IMR-90 (cell line): ENCODE data around the gene DACT2. TPM values are rescaled to one million over a fixed set of nuclear protein-coding genes. Genes with fewer than 3 reads are reported as not detected.

Source experiments
- ATAC-seq: fragments of 200-7000 bp; cut with Tn5 transposase; 2 replicates; pipeline ENCODE4 v1.9.1; 2020; ENCODE audit warnings: low read depth, mild to moderate bottlenecking, moderate library complexity
- Bru-seq: library from RNA; stranded (reverse); fragments of 400-500 nt; gene quantifications from one replicate; lab custom pipeline; 2021; lab: Mats Ljungman, UMichigan
- BruChase-seq, 2 experiments: library from RNA; stranded (reverse); fragments of 400-500 nt; gene quantifications; one replicate each; lab custom pipeline; 2021; lab: Mats Ljungman, UMichigan
- BruUV-seq: library from RNA; stranded (reverse); fragments of 400-500 nt; replicated peaks from 2 replicates; lab custom pipeline; 2021; lab: Mats Ljungman, UMichigan
- CTCF ChIA-PET: fragments of 300-600 bp; formaldehyde crosslinking; extraction: SDS; loops from one replicate; lab custom pipeline; 2021; ENCODE audit warnings: antibody characterized with exemption; lab: Yijun Ruan, JAX
- POLR2A ChIA-PET: fragments of 300-600 bp; sonication (Branson Sonifier 250); formaldehyde crosslinking; loops from one replicate; lab custom pipeline; 2022; ENCODE audit warnings: antibody characterized with exemption; ENCODE audit not compliant: unreplicated experiment; lab: Charles Lee
- DNase-seq: peaks from one replicate; pipeline ENCODE4 v3.0.0; 2013
- H2AFZ ChIP-seq: replicated peaks from 2 replicates; pipeline ENCODE3; 2013; ENCODE audit warnings: low read length, mild to moderate bottlenecking; ENCODE audit not compliant: poor library complexity
- H2AK5ac ChIP-seq: 2 replicates; pipeline ENCODE4 v1.6.1; 2013; ENCODE audit warnings: low read depth, low read length, inconsistent platforms
- H2AK9ac ChIP-seq: replicated peaks from 2 replicates; pipeline ENCODE3; 2013; ENCODE audit warnings: mild to moderate bottlenecking, low read depth, low read length, moderate library complexity; ENCODE audit not compliant: poor library complexity
- H2BK120ac ChIP-seq: 2 replicates; pipeline ENCODE4 v1.6.1; 2013; ENCODE audit warnings: low read depth, low read length, inconsistent platforms
- H2BK15ac ChIP-seq: 3 replicates; pipeline ENCODE4 v1.6.1; 2013; ENCODE audit warnings: low read depth, low read length, inconsistent platforms
- H2BK20ac ChIP-seq: 2 replicates; pipeline ENCODE4 v1.6.1; 2013; ENCODE audit warnings: low read depth, mild to moderate bottlenecking, inconsistent platforms, low read length, moderate library complexity
- H2BK5ac ChIP-seq: 2 replicates; pipeline ENCODE4 v1.6.1; 2013; ENCODE audit warnings: mild to moderate bottlenecking, low read depth, low read length, inconsistent platforms; ENCODE audit not compliant: poor library complexity, severe bottlenecking
- H3K14ac ChIP-seq: replicated peaks from 2 replicates; pipeline ENCODE4 v1.6.1; 2013; ENCODE audit warnings: low read depth, low read length, inconsistent platforms
- H3K18ac ChIP-seq: 2 replicates; pipeline ENCODE4 v1.6.1; 2013; ENCODE audit warnings: low read depth, low read length, control low read depth
- H3K23ac ChIP-seq: 2 replicates; pipeline ENCODE4 v1.6.1; 2013; ENCODE audit warnings: low read depth, low read length, inconsistent platforms
- H3K27ac ChIP-seq: 2 replicates; pipeline ENCODE4 v1.5.1; 2013; ENCODE audit warnings: mild to moderate bottlenecking, control low read depth, low read length; ENCODE audit not compliant: insufficient read depth
- H3K27me3 ChIP-seq: 2 replicates; pipeline ENCODE4 v1.6.1; 2013; ENCODE audit warnings: low read length; ENCODE audit not compliant: control insufficient read depth, insufficient read depth
- H3K36me3 ChIP-seq: 2 replicates; pipeline ENCODE4 v1.6.1; 2013; ENCODE audit warnings: low read length, mixed read lengths; ENCODE audit not compliant: control insufficient read depth, insufficient read depth
- H3K4ac ChIP-seq: 2 replicates; pipeline ENCODE4 v1.6.1; 2013; ENCODE audit warnings: low read depth, low read length, inconsistent platforms
- H3K4me1 ChIP-seq: 2 replicates; pipeline ENCODE4 v1.6.1; 2013; ENCODE audit warnings: low read length, mixed read lengths; ENCODE audit not compliant: control insufficient read depth, insufficient read depth
- H3K4me2 ChIP-seq: 2 replicates; pipeline ENCODE4 v1.6.1; 2013; ENCODE audit warnings: low read depth, mild to moderate bottlenecking, control low read depth, low read length, moderate library complexity
- H3K4me3 ChIP-seq: 2 replicates; pipeline ENCODE4 v1.5.1; 2013; ENCODE audit warnings: low read depth, mild to moderate bottlenecking, control low read depth, low read length, moderate library complexity; ENCODE audit not compliant: insufficient read depth
- H3K56ac ChIP-seq: 2 replicates; pipeline ENCODE4 v1.6.1; 2013; ENCODE audit warnings: low read length, inconsistent platforms; ENCODE audit not compliant: insufficient read depth; ENCODE audit errors: extremely low read depth
- H3K79me1 ChIP-seq, 2 experiments: 2 replicates each; pipeline ENCODE4 v1.6.1; 2013; ENCODE audit warnings: low read length in 2 of 2, inconsistent platforms in 1 of 2, low read depth in 1 of 2
- H3K9ac ChIP-seq: 2 replicates; pipeline ENCODE4 v1.6.1; 2013; ENCODE audit warnings: low read depth, low read length, control low read depth
- H3K9me1 ChIP-seq: 2 replicates; pipeline ENCODE4 v1.6.1; 2013; ENCODE audit warnings: low read length, inconsistent platforms; ENCODE audit not compliant: insufficient read depth
- H3K9me3 ChIP-seq: 2 replicates; pipeline ENCODE4 v1.6.1; 2013; ENCODE audit warnings: low read length; ENCODE audit not compliant: control insufficient read depth, insufficient read depth
- H4K20me1 ChIP-seq: 2 replicates; pipeline ENCODE4 v1.6.1; 2013; ENCODE audit warnings: low read length, inconsistent platforms; ENCODE audit not compliant: insufficient read depth
- H4K5ac ChIP-seq: 2 replicates; pipeline ENCODE4 v1.6.1; 2013; ENCODE audit warnings: mild to moderate bottlenecking, low read depth, low read length, control low read depth
- H4K8ac ChIP-seq, 2 experiments: 2 replicates each; pipeline ENCODE4 v1.6.1; 2013; ENCODE audit warnings: low read depth in 2 of 2, low read length in 2 of 2, control low read depth in 1 of 2, inconsistent platforms in 1 of 2
- H4K91ac ChIP-seq: 2 replicates; pipeline ENCODE4 v1.6.1; 2013; ENCODE audit warnings: low read depth, low read length, inconsistent platforms; ENCODE audit not compliant: insufficient read depth
- BHLHE40 ChIP-seq: fragments of 150-350 bp; IDR thresholded peaks from 2 replicates; pipeline ENCODE4 v1.6.1; 2016; ENCODE audit warnings: mild to moderate bottlenecking, low read depth, low read length
- CEBPB ChIP-seq: IDR thresholded peaks from 2 replicates; pipeline ENCODE4 v1.6.1; 2012; ENCODE audit warnings: low read depth, low read length, improper control_type of control experiment
- CHD1 ChIP-seq: IDR thresholded peaks from 2 replicates; pipeline ENCODE4 v1.6.1; 2012; ENCODE audit warnings: low read depth, low read length, improper control_type of control experiment
- CTCF ChIP-seq: conservative IDR thresholded peaks from 2 replicates; pipeline ENCODE4 v1.5.1; 2012; ENCODE audit warnings: mild to moderate bottlenecking, low read depth, low read length, improper control_type of control experiment
- MAZ ChIP-seq: IDR thresholded peaks from 2 replicates; pipeline ENCODE4 v1.6.1; 2012; ENCODE audit warnings: low read depth, mild to moderate bottlenecking, low read length, improper control_type of control experiment, moderate library complexity, borderline replicate concordance
- NFE2L2 ChIP-seq: fragments of 150-350 bp; IDR thresholded peaks from 2 replicates; pipeline ENCODE4 v1.6.1; 2016; ENCODE audit warnings: low read depth, mild to moderate bottlenecking, low read length
- POLR2A ChIP-seq: IDR thresholded peaks from 2 replicates; pipeline ENCODE4 v1.6.1; 2012; ENCODE audit warnings: mild to moderate bottlenecking, low read depth, low read length
- RAD21 ChIP-seq: IDR thresholded peaks from 2 replicates; pipeline ENCODE4 v1.6.1; 2012; ENCODE audit warnings: low read length, improper control_type of control experiment
- RFX5 ChIP-seq: IDR thresholded peaks from 2 replicates; pipeline ENCODE4 v1.8.0; 2012; ENCODE audit warnings: low read depth, mild to moderate bottlenecking, low read length, moderate library complexity
- SMC3 ChIP-seq: fragments of 150-350 bp; IDR thresholded peaks from 2 replicates; pipeline ENCODE4 v1.6.1; 2016; ENCODE audit warnings: low read depth, mild to moderate bottlenecking, antibody characterized with exemption, low read length, moderate library complexity
- WGBS, 2 experiments: methylation state at CpG; one replicate each; pipeline versions ENCODE4 v1.1.5 to v1.1.7; 2013; ENCODE audit warnings: missing lambda C conversion rate in 2 of 2; ENCODE audit not compliant: insufficient read length in 1 of 2; ENCODE audit errors: extremely low coverage in 2 of 2; 5-methylcytosine and 5-hydroxymethylcytosine counted together
- dilution Hi-C: fragments of 300-500 bp; cut with HindIII; formaldehyde crosslinking; loops from one replicate; pipeline ENCODE4 v1.14.3; 2018; ENCODE audit warnings: low sequenced_read_pairs; ENCODE audit not compliant: unreplicated experiment
- in situ Hi-C: fragments of 300-500 bp; cut with MboI; formaldehyde crosslinking; loops from 3 replicates; pipeline ENCODE4 v1.14.3; 2019; ENCODE audit warnings: low sequenced_read_pairs, inconsistent platforms, mixed read lengths
- intact Hi-C: fragments of 100-400 bp; cut with micrococcal nuclease; formaldehyde crosslinking; loops from 2 replicates; pipeline ENCODE4 v1.10.0; 2022
- long read RNA-seq: library from polyadenylated mRNA; unstranded; transcript quantifications from one replicate; pipeline ENCODE4 v2.0.0, GENCODE V29; 2021; ENCODE audit not compliant: unreplicated experiment
- polyA plus RNA-seq, 3 experiments: library from polyadenylated mRNA; depleted of rRNA; stranded (reverse); fragments of >200 nt; gene quantifications; 2 replicates each; pipeline ENCODE4 v1.2.3, GENCODE V29; 2012; ENCODE audit warnings: low replicate concordance in 1 of 3
- total RNA-seq: library from RNA; depleted of rRNA; stranded (reverse); fragments of >200 nt; gene quantifications from 2 replicates; pipeline ENCODE4 v1.2.3, GENCODE V29; 2012; rRNA removed
- TF ChIP-seq, protein P1 (sequence below): fragments of 150-350 bp; IDR thresholded peaks from 2 replicates; pipeline ENCODE4 v1.6.1; 2017; ENCODE audit warnings: mild to moderate bottlenecking, antibody characterized with exemption, low read length, low read depth

Gene DACT2
- total RNA-seq (not detected in 2 replicates), polyA plus RNA-seq (2012; rRNA removed) (not detected in 2 replicates), Bru-seq, nascent RNA (not detected), BruChase-seq, experiment 1, labeled RNA remaining after a 6-hour chase (not detected), BruChase-seq, experiment 2, labeled RNA remaining after a 2-hour chase (not detected)
- polyA plus RNA-seq (2012; cell fraction: cytosol; rRNA removed): not detected in 2 replicates
- not detected in 2 replicates for polyA plus RNA-seq (2012; cell fraction: nucleus; rRNA removed; ENCODE audit: low replicate concordance)
- long read RNA-seq: 0 reads

DNA sequence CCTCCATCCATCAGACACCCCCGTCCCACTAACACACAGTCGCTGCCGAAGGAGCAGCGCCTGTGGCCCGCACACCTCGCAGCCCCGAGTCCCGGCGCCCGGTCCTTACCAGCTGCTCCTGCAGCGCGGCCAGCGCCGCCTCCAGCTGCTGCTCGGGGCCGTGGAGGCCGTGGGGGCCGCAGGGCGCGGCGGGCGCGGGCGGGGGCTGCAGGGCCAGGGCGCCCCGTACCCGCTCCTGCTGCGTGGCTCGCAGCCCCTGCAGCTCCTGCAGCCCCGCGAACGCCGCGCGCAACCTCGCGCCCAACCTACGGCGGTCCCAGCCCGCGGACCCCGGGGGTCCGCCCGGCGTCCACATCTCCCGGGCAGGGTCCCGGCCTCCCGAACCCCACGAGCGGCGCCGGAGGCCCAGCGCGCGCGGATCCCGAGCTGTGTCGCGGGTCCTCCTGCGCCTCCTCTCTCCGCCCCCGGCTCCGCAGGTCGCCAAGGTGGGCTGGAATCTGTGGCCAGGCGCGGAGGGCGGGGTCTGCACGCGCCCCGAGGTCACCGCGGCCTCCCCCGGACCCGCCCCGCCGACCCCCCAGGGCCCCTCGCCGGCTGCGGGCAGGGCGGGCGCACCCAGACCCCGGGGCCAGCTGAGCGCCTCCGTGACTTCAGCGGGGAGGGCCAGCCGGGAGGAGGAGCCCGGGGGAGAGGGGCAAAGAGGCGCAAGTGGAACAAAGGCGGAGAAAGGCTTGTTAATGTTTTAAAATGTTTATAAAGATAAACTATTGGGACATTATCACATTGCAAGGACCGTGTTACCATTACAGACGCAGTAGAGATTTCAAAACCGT lies at the start of gene DACT2:
DACT2 (minus strand) TSS at position 499 of the 833 bp plus-strand sequence; CDS start at position 355, 144 bp downstream.
- H3K9ac ChIP-seq: no peak within 1 kb of the TSS
- H3K9me3 ChIP-seq: peaks cover 20% of the 10 kb centered on the region
- H3K4me1 ChIP-seq: no peaks in the 10 kb centered on the region
- no peak within 1 kb of the TSS for H2AK5ac ChIP-seq
- intact Hi-C loops: no loop called here
- POLR2A ChIA-PET: no interaction called here
- H3K4me3 ChIP-seq: no peak within 1 kb of the TSS
- no peaks in the 10 kb centered on the region for H3K9me1 ChIP-seq
- TF ChIP-seq CTCF (no peak), SMC3 (no peak), RAD21 (no peak), RFX5 (no peak), MAZ (no peak), CEBPB (no peak), BHLHE40 (no peak), POLR2A (no peak), CHD1 (no peak), NFE2L2 (no peak)
- TF ChIP-seq, protein P1, sequence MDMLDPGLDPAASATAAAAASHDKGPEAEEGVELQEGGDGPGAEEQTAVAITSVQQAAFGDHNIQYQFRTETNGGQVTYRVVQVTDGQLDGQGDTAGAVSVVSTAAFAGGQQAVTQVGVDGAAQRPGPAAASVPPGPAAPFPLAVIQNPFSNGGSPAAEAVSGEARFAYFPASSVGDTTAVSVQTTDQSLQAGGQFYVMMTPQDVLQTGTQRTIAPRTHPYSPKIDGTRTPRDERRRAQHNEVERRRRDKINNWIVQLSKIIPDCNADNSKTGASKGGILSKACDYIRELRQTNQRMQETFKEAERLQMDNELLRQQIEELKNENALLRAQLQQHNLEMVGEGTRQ: no peak
- no peaks in the 10 kb centered on the region for H4K20me1 ChIP-seq
- H3K27me3 ChIP-seq: no peaks in the 10 kb centered on the region
- no peaks in the 10 kb centered on the region for H3K79me1 ChIP-seq
- in situ Hi-C loops: no loop called here
- no peak within 1 kb of the TSS for H2AK9ac ChIP-seq
- dilution Hi-C loops: no loop called here
- no peak within 1 kb of the TSS for H3K23ac ChIP-seq
- no peak within 1 kb of the TSS for H3K56ac ChIP-seq
- H3K27ac ChIP-seq: no peak within 1 kb of the TSS
- BruUV-seq: no TSS peak
- no peak for ATAC-seq
- no peak within 1 kb of the TSS for H4K5ac ChIP-seq
- H2AFZ ChIP-seq: no peak within 1 kb of the TSS
- H3K4me2 ChIP-seq: no peak within 1 kb of the TSS
- no peak within 1 kb of the TSS for H4K91ac ChIP-seq
- H4K8ac ChIP-seq: no peak within 1 kb of the TSS
- H2BK5ac ChIP-seq: no peak within 1 kb of the TSS
- no peak within 1 kb of the TSS for H2BK15ac ChIP-seq
- H3K18ac ChIP-seq: no peak within 1 kb of the TSS
- no peak within 1 kb of the TSS for H2BK120ac ChIP-seq
- 0% methylated on average over 7 of the region's 92 CpGs; no CpG with 5 or more reads in 1 of the 2 experiments for WGBS, 2 experiments
- H3K4ac ChIP-seq: no peak within 1 kb of the TSS
- no peak within 1 kb of the TSS for H2BK20ac ChIP-seq
- H3K36me3 ChIP-seq: no peaks in the 10 kb centered on the region
- no peak for DNase-seq
- H3K14ac ChIP-seq: no peak within 1 kb of the TSS
- CTCF ChIA-PET: no interaction called here
